Right lobe of liver (tissue), 6 donors: Measurements from ENCODE around the gene WSB2. TPM values are rescaled to one million over a fixed set of nuclear protein-coding genes. Genes with fewer than 3 reads are reported as not detected.

ENCODE experiments used
- ATAC-seq, 4 donors: fragments of 200-7000 bp; cut with Tn5 transposase; one replicate each; pipeline ENCODE4 v1.9.1; 2020; ENCODE audit warnings: mild to moderate bottlenecking in 4 of 4, moderate library complexity in 4 of 4
- DNase-seq, 3 donors: peaks; one replicate each; pipeline ENCODE4 v3.0.0-alpha.2; 2020
- H3K27ac ChIP-seq, 3 donors: fragments of 200-600 bp; one replicate each; pipeline ENCODE4 v1.8.0; 2022
- H3K27me3 ChIP-seq, 2 donors: fragments of 200-600 bp; one replicate each; pipeline ENCODE4 v1.8.0; 2022
- H3K36me3 ChIP-seq, 4 donors: fragments of 200-600 bp; sonication (generic) in 1 of 4; one replicate each; pipeline versions ENCODE4 v1.5.1 to v1.8.0; 2017 to 2022; ENCODE audit warnings: control low read depth in 1 of 4
- H3K4me1 ChIP-seq, 4 donors: fragments of 200-600 bp; sonication (generic) in 1 of 4; one replicate each; pipeline versions ENCODE4 v1.5.1 to v1.8.0; 2017 to 2022; ENCODE audit warnings: control low read depth in 1 of 4
- H3K4me3 ChIP-seq, 3 donors: fragments of 200-600 bp; one replicate each; pipeline ENCODE4 v1.8.0; 2022
- H3K9me3 ChIP-seq, 4 donors: fragments of 200-600 bp; sonication (generic) in 1 of 4; one replicate each; pipeline versions ENCODE4 v1.5.1 to v1.8.0; 2017 to 2022; ENCODE audit warnings: control low read depth in 1 of 4
- CTCF ChIP-seq, 4 donors: fragments of 200-600 bp in 3 of 4; fragments of 450-650 bp in 1 of 4; IDR thresholded peaks; one replicate each; pipeline versions ENCODE4 v1.5.1 to v1.8.0; 2016 to 2022; ENCODE audit warnings: antibody characterized with exemption in 4 of 4, mild to moderate bottlenecking in 2 of 4
- POLR2A ChIP-seq: fragments of 450-650 bp; IDR thresholded peaks from one replicate; pipeline ENCODE4 v1.6.1; 2017; ENCODE audit warnings: antibody characterized with exemption, mild to moderate bottlenecking
- WGBS: methylation state at CpG from one replicate; pipeline ENCODE4 v1.1.6; 2018; ENCODE audit warnings: low coverage, low lambda C conversion rate; ENCODE audit not compliant: insufficient coverage; ENCODE audit errors: missing lambda C conversion rate; 5-methylcytosine and 5-hydroxymethylcytosine counted together
- intact Hi-C, 2 donors: fragments of 100-400 bp; cut with DNase I; formaldehyde crosslinking; loops; one replicate each; pipeline versions ENCODE4 v1.11.2 to v1.14.1; 2022
- total RNA-seq, 6 experiments: library from RNA; depleted of rRNA in 2 of 6; stranded (reverse); fragments of >200 nt in 2 of 6; fragmentation: NEBNext Ultra II Directional in 3 of 6; extraction: Animal tissue kit (Norgen Biotek cat#: 25700) in 3 of 6; gene quantifications; one replicate each; pipeline versions ENCODE4 v1.1.0 to v1.2.4, GENCODE V29; 2016 to 2023
- donor health status: DM: no; HTN: yes; CAD: no.
- donor health status: DM: no; HTN: no; CAD: no.
- donor health status: DM: no; HTN: no; CAD: no.
- donor health status: DM: no; HTN: yes; CAD: no.
- donor health status: DM: no; HTN: yes; CAD: no.

WSB2 gene
- total RNA-seq, 6 experiments from 2014 or later: 27.5 to 73.9 (median 49.0) TPM

- ATAC-seq (peak; percentile 88 to 99 (median 96)), DNase-seq (peak; percentile 86 to 90 (median 89))
- H3K9me3 ChIP-seq: no peaks in the 10 kb centered on the region
- H3K36me3 ChIP-seq: no peaks in the 10 kb centered on the region
- peak within 1 kb of the TSS; percentile 78 to 92 (median 83) for H3K4me3 ChIP-seq
- H3K27ac ChIP-seq: peak within 1 kb of the TSS; percentile 37 to 90 (median 63)
- no peaks in the 10 kb centered on the region for H3K27me3 ChIP-seq
- WGBS: no CpG with 5 or more reads among the region's 75 CpGs
- peaks cover 0 to 9% (median 4%) of the 10 kb centered on the region in 4 donors for H3K4me1 ChIP-seq
- TF ChIP-seq POLR2A (peak; percentile 97), CTCF (IDR thresholded peaks at IDR 0.05) (peak in 1 of 4 donors; percentile 13)
- intact Hi-C loops: no loop called here
Observed at GRCh38 chr12:118103601-118104382, 42.8 kb upstream of the WSB2 start, which contains the start of gene VSIG10. Gene VSIG10 (minus strand): TSS chr12:118104011. CDS start chr12:118103671, 340 bp downstream.

- TF ChIP-seq POLR2A: no peak
- no peak for TF ChIP-seq CTCF (IDR thresholded peaks at IDR 0.05)
- H3K27me3 ChIP-seq: no peaks in the 10 kb centered on the region
- peak in 1 of 3 donors; percentile 41 for DNase-seq
- H3K4me3 ChIP-seq: peak overlapping the region; percentile 78 to 92 (median 83)
- intact Hi-C loops: no loop called here
- WGBS: 0% methylated on average over 9 of the region's 32 CpGs
- peak in 3 of 4 donors; percentile 6 to 16 (median 8) for ATAC-seq
- peak overlapping the region; percentile 37 to 90 (median 63) for H3K27ac ChIP-seq
- no peaks in the 10 kb centered on the region for H3K36me3 ChIP-seq
- H3K4me1 ChIP-seq: peaks cover 0 to 9% (median 4%) of the 10 kb centered on the region in 4 donors
- no peaks in the 10 kb centered on the region for H3K9me3 ChIP-seq
Observed at GRCh38 chr12:118103201-118103600, 42.2 kb upstream of the WSB2 start.

GRCh38 chr12:118102609-118103008, 41.6 kb upstream of the WSB2 start:
- Histone ChIP-seq H3K27me3 (no peaks in the 10 kb centered on the region), H3K36me3 (no peaks in the 10 kb centered on the region), H3K4me1 (peaks cover 0 to 9% (median 4%) of the 10 kb centered on the region in 4 donors), H3K9me3 (no peaks in the 10 kb centered on the region), H3K4me3 (peak overlapping the region; percentile 78 to 92 (median 83)), H3K27ac (peak overlapping the region in 1 of 3 donors; percentile 63)
- DNase-seq: no peak
- ATAC-seq: no peak
- TF ChIP-seq CTCF (IDR thresholded peaks at IDR 0.05) (no peak), POLR2A (no peak)
- 5% methylated on average over 4 of the region's 5 CpGs for WGBS
- intact Hi-C loops: no loop called here

GRCh38 chr12:118102070-118102469, 41.1 kb upstream of the WSB2 start:
- intact Hi-C loops: no loop called here
- Histone ChIP-seq H3K27ac (no peak overlapping the region), H3K4me3 (no peak overlapping the region), H3K4me1 (peaks cover 0 to 9% (median 4%) of the 10 kb centered on the region in 4 donors), H3K27me3 (no peaks in the 10 kb centered on the region), H3K36me3 (no peaks in the 10 kb centered on the region), H3K9me3 (no peaks in the 10 kb centered on the region)
- TF ChIP-seq CTCF (IDR thresholded peaks at IDR 0.05): no peak
- peak; percentile 48 for TF ChIP-seq POLR2A
- DNase-seq: peak in 1 of 3 donors; percentile 61
- ATAC-seq: peak in 1 of 4 donors; percentile 71
- WGBS: 68% methylated on average over 3 of the region's 6 CpGs
